HPDE6-E6E7 (cell line): Measurements from ENCODE around the gene FMR1.

Source experiments
- DNase-seq: peaks from one replicate; pipeline ENCODE4 v3.0.0; 2011; ENCODE audit warnings: missing footprints; ENCODE audit errors: extremely low spot score

FMR1 gene

DNA sequence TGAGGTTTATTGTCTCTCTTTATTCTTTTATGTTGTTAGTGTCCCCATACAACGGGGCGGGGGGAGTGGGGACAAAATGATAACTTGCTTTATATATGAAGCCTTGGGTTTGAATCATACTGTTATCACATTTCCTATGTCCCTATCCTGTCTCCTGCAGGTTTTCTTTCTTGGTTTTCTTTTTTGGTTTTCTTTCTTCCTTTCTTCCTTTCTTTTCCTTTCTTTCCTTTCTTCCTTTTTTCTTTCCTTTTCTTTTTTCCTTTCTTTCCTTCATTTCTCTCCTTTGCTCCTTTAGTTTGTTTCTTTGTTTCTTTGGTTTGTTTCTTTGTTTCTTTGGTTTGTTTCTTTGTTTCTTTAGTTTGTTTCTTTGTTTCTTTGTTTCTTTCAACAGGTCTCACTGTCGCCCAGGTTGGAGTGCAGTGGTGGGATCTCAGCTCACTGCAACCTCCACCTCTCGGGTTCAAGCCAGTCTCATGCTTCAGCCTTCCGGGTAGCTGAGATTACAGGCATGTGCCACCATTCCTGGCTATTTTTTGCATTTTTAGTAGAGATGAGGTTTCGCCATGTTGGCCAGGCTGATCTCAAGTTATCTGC, 4.8 kb downstream of the FMR1 start:
- no peak for DNase-seq

DNA sequence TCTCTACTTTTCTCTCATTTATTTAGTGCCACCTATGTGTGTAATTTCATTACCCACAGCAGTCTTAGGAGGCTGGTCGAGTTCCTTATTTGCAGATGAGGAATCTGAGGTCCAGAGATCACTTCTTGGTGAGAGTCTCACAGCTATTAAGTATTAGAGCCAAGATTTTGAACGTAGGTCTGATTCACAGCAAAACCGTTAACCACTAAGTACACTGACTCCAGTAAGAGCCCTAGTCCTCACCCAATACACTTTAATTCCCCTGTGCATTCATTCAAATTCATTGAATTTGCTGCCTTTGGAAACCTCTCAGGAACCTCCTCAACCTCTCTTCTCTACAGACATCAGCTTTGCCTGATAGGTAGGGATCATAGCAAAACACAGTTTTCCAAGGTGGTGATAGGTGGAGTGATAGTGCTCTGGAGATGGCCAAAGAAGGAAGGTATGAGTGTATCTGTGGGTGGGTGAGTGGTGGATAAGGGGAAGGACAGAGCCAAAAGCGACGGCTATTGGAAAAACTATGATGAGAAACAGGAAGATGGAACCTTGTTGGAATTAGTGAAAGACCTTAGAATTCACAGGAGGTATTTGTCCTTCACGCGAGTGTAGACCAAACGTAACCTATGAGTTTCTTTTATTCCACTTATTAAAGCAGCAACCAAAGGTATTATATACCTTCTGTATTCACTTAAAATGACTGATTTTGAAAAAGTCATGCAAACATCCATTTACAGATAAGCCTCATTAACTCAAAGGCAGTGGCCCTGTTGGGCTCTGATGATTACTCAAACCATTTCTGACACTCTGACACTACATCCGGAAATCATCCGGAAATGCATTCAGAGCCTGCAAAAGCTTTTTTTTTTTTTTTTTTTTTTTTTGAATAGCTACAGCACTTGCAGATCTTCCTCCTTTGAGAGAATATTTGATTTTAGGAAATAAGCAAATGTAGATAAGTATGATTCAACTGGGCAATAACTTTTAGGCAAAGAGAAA, 6.3 kb downstream of the FMR1 start:
- no peak for DNase-seq

DNA sequence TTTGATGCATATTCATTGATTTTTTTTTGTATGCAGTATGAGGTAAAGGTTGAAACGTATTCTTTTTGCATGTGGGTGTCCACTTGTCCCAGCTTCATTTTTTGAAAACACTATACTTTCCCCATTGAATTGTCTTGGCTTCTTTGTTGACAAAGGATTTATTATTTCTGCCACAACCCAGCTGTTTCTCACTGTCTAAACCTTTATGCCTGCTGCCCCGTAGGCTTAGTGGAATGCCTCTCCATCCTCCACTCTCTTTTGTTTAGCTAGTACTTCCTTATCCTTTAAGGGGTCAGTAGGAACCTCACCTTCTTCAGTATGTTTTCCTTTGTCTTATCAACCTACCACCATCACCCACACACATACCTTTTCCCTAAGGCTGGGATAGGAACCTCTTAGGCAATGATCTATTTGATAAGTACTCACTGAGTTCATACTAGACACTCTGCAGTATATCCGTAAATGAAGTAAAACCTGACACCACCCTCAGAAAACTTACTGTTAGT, 8.5 kb downstream of the FMR1 start:
- no peak for DNase-seq

DNA sequence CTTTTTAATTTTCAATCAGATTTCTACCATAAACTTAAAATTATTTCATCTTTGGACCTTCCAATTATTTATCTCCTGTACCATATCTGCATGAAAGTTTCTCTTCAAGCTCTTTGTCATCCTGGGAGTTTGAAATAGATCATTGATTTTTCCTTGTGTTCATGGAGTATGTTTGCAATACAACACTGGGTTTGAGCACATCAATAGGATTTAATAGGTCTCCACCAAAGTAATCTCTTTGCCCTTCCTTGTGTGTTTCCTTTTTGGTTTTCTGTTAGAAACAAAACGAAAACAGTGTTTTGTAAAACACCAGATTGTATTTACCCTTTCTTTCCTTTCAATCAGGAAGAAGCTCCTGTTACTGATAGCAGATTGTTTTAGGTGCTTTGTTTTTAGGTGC, 11.9 kb downstream of the FMR1 start:
- no peak for DNase-seq

DNA sequence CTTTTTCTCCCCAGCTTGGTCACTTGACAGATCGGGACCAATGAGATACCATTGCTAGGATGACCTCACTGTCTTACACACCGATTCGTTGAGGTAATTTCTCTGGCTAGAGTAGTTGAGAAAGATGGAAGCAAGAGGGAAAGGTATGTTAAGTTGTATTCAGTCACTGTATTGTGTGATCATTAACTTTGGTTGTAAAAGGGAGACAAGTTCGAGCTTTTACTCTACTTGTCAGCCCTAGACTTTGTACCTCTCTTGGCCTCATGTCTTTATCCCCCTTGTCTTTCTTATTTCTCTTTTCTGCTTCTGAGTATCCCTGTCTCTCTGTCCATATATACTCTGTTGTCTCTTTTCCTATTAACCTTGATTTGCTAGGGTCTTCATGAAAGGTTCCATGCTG, 15.5 kb downstream of the FMR1 start:
- no peak for DNase-seq

DNA sequence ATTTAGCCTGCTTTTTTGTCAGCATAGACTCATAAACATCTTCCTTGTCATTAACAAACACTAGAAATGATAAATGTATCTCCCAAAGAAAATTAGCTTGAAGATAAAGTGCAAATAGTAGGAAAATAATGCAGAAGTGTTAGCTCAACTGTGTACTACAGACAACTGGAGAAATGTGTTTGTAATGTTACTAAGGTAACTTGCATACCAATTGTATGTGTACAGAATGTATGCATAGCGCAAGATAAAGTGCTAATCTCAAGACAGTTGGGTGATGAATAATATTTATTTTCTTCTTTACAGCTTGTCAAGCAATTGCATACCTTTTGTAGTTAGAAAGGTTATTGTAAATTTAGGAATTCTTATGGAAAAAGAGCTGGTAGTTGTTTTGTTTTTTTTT, 22.1 kb downstream of the FMR1 start:
- no peak for DNase-seq

DNA sequence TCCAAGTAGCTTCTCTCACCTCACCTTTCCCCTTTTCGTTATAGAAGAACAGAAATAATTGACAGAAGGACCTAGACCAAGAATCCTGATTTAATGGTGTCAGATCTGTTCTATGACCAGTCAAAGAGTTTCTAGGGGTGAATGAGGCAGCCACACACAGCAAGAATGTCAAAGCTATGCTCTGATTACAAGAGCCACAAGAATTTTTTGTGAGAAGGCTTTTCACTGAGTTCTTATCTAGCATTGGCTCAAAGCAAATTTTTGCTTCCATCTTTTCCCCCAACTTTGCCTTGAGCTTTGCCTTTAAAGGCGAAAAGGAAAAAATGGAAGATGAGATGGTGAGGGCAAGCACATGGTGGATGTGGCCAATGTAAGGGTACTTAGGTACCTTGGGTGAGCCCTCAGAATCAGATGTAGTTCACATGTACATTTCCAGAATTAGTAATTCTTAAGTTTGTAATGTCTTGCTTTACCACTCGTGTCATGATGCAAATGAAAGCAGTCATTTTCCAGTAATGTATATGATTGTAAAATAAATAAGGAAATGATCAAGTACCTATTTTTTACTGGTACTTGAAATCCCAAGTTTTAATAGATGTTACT, 23.5 kb downstream of the FMR1 start:
- DNase-seq, result no peak

DNA sequence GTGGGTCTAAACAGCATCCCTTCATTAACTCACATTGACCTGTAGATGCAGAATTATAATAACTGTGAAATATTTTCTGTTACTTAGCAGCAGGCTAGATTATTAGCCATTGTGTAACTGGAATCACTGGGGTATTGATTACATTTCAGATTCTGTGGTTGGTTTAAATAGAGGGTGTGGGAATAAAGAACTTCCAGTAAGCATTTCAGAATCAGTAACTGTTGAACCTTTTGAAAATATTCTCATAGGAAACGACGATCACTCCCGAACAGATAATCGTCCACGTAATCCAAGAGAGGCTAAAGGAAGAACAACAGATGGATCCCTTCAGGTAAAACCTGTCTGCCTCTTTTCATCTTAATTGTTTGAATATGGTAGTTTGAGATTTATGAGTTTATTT, 33.6 kb downstream of the FMR1 start:
- DNase-seq, result no peak

DNA sequence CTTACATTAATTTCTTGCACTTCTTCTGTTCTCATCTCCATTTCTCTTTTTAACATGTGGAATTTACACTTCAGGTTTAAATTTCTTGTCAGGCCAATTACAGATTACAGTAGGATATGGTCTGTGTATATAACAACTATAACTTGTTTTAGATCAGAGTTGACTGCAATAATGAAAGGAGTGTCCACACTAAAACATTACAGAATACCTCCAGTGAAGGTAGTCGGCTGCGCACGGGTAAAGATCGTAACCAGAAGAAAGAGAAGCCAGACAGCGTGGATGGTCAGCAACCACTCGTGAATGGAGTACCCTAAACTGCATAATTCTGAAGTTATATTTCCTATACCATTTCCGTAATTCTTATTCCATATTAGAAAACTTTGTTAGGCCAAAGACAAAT, 36.8 kb downstream of the FMR1 start:
- DNase-seq, result no peak

DNA sequence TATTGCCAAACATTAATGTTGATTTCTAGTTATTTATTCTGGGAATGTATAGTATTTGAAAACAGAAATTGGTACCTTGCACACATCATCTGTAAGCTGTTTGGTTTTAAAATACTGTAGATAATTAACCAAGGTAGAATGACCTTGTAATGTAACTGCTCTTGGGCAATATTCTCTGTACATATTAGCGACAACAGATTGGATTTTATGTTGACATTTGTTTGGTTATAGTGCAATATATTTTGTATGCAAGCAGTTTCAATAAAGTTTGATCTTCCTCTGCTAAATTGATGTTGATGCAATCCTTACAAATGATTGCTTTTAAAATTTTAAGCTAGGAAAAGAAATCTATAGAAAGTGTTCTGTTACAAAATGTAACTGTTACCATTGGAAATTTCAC, 38.6 kb downstream of the FMR1 start:
- DNase-seq, result no peak

DNA sequence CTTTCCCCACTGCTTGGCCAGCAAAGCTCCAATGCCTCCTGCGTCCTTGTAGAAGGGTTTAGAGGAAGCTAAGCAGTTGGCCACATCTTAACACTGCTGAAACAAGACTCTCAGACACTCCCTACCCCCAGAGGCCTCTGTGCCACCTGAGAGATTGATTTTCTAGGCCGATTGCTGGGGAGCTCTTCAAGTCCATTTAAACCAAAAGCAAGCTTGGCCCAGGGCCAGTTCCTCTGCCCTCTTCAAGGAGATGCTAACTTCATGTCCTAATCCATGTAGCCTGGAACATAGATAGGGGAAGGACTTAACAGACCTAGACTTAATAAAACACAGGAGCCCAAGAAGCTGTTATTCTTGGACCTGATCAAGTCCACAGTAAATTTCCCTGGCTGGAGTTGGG, 42.3 kb downstream of the FMR1 start:
- no peak for DNase-seq

DNA sequence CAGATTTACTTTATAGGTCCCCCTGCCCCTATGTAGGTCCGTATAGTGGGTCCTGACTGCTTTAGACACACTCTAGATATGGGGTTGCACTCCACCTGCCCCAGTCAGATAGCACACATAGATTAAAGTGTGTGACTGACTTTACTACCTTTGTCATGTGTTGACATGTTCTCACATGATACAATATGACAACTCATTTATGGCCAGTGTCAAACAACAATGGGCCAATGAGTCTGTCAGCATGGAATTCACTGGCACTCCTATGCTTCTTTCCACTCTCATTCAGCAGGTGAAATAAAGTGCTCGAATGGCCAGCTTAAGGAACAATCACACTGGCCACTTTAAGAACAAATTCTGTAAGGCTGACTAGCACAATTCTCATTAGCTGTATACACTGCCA, 45.6 kb downstream of the FMR1 start:
- no peak for DNase-seq

DNA sequence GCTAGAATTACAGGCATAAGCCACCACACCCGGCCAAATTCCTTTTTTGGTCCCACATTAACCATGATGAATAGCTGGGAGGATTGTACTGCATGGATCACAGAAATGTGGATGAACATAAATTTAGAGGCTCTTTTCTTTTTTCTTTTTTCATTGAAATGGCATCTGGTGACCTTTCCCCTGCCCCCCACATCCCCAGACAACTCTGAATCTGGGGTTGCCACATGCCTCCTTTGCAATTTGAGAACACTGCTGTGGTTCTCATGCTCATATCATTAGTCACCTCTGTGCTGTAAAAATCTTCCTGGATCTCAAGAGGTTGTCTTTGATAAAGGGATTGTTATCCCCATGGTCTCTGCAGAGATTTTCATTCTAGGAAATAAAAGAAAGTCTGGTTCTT, 46.6 kb downstream of the FMR1 start:
- DNase-seq, result peak; percentile 33

DNA sequence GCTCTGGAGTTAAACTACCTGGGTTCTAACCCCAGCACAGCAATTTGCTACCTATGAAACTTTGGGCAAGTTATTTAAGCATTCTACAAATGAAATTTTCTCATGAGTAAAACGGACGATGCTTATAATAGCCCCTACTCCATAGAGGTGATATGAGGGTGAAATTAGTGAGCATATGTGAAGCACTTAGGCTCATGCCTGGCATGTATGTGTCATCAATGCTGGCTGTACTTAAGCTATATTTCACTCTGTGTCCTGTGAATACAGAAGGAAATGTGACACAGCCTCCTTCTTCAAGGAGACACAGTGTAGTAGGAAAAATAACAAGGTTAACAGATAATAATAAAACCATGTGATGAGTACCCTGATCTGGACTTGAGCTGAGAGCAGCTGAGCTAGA, 49.0 kb downstream of the FMR1 start:
- DNase-seq, result no peak

DNA sequence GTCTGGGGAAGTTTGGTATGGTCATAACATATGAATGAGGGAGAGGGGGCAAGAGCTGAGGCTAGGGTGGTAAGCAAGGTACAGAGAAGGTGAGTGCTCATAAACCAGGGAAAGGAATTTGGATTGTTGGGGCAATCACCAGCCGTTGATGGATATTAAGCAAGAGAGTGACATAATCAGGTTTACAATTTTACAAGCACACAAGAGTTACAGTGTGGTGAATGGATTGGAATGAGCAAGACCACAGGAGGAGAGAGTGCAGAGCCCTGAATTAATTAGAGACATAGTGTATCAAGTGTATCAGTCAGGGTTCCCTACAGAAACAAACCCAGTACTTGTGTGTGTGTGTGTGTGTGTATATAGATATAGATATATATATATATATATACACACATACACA, 50.8 kb downstream of the FMR1 start:
- no peak for DNase-seq

DNA sequence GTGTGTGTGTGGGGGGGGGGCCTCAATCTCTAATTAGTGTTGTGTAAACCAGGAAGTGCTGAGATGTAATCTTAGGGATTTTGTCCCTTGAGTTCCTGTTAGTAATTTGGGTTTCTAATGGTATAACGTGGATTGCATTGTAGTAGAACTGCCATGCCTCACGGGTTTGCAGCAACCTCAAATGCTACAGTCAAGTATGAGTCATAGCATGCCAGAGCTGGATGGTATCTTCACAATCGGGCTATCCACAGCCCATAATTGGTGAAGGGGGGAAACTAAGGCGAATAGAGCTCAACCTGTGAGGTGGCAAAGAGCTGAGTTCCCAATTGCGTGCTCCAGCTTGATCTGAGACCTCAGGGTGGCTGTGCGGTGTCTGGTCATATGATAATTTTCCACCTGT, 67.2 kb downstream of the FMR1 start:
- DNase-seq, result no peak

DNA sequence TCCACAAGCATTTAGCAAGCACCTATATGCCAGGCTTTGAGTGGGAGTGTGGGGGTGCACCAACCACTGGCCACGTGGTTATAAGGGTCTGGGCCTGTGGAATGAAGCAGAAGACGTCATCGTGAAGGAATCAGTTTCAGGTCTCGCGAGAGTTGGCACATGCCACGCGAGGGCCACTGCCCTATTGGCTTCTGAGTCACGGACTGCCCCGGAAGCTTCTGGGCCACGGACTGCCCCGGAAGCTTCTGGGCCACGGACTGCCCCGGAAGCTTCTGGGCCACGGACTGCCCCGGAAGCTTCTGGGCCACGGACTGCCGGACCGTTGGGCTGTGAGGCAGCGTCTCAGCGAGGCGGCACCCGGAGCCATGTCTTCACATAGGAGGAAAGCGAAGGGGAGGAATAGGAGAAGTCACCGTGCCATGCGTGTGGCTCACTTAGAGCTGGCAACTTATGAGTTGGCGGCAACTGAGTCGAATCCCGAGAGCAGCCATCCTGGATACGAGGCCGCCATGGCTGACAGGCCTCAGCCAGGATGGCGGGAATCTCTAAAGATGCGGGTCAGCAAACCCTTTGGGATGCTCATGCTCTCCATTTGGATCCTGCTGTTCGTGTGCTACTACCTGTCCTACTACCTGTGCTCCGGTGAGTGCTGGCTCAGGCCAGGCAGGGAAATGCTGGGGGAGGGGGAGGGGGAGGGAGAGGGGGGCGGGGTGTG, 69.5 kb downstream of the FMR1 start, which contains the start of gene FMR1NB:
TSS of gene FMR1NB (plus strand) at position 300 of the 715 bp plus-strand sequence. CDS start at position 366, 66 bp downstream.
- DNase-seq, result no peak
